Right lung (tissue), 5 donors: Measurements from ENCODE around the gene PSMB3. TPM values are rescaled to one million over a fixed set of nuclear protein-coding genes. Genes with fewer than 3 reads are reported as not detected.
"Not testable (repeated sequence)": the region's sequence is repeated elsewhere in the genome, so short reads cannot be mapped to it uniquely, and the experiment has no call there.

Source experiments
- DNase-seq, 2 donors: peaks; one replicate each; pipeline ENCODE4 v3.0.0-alpha.2; 2013
- polyA plus RNA-seq, 5 donors: library from polyadenylated mRNA; unstranded; fragments of 120-200 nt; gene quantifications; one replicate each; pipeline versions ENCODE4 v1.2.1 to v1.2.3, GENCODE V29; 2013; ENCODE audit warnings: inconsistent platforms in 1 of 5, low replicate concordance in 1 of 5; ENCODE audit not compliant: insufficient read length in 5 of 5, insufficient read depth in 1 of 5

The PSMB3 gene
- polyA plus RNA-seq, 5 donors = 90.6 to 113 (median 97.3) TPM

GRCh38 chr17:38712593-38712992, 39.9 kb upstream of the PSMB3 start:
- no peak for DNase-seq

- DNase-seq = no peak
Observed at GRCh38 chr17:38713456-38714075, 39.0 kb upstream of the PSMB3 start.

GRCh38 chr17:38715216-38715943, 37.2 kb upstream of the PSMB3 start:
- no peak for DNase-seq

- no peak for DNase-seq
Observed at GRCh38 chr17:38716368-38717005, 36.1 kb upstream of the PSMB3 start.

- DNase-seq = no peak
Observed at GRCh38 chr17:38717139-38717745, 35.3 kb upstream of the PSMB3 start.

- no peak for DNase-seq
Observed at GRCh38 chr17:38719289-38719942, 33.1 kb upstream of the PSMB3 start.

- no peak for DNase-seq
Observed at GRCh38 chr17:38719943-38720641, 32.4 kb upstream of the PSMB3 start.

- DNase-seq = no peak
Observed at GRCh38 chr17:38720941-38721340, 31.6 kb upstream of the PSMB3 start.

GRCh38 chr17:38721802-38722201, 30.7 kb upstream of the PSMB3 start:
- DNase-seq = no peak

- DNase-seq = no peak
Observed at GRCh38 chr17:38724337-38724988, 28.1 kb upstream of the PSMB3 start.

- DNase-seq = no peak
Observed at GRCh38 chr17:38725066-38725465, 27.5 kb upstream of the PSMB3 start.

GRCh38 chr17:38726145-38726544, 26.4 kb upstream of the PSMB3 start:
- not testable (repeated sequence) for DNase-seq

GRCh38 chr17:38727736-38728135, 24.8 kb upstream of the PSMB3 start:
- DNase-seq = no peak

GRCh38 chr17:38728290-38728831, 24.2 kb upstream of the PSMB3 start:
- DNase-seq = no peak

GRCh38 chr17:38729368-38729885, 23.1 kb upstream of the PSMB3 start:
- no peak for DNase-seq

- DNase-seq = peak; percentile 82 to 84
Observed at GRCh38 chr17:38729886-38730525, 22.5 kb upstream of the PSMB3 start, which contains the start of gene CISD3. CISD3 (plus strand) TSS chr17:38730341; CDS start chr17:38730359, 18 bp downstream.

- DNase-seq = no peak
Observed at GRCh38 chr17:38730526-38731379, 21.8 kb upstream of the PSMB3 start.

- DNase-seq = no peak
Observed at GRCh38 chr17:38731526-38732294, 20.8 kb upstream of the PSMB3 start.
